NCI-H2171 (cell line): Measurements from ENCODE around the gene DIP2A.

Experiments
- DNase-seq: peaks from one replicate; lab custom pipeline; 2025; lab: John Stamatoyannopoulos, UW

The DIP2A gene

DNA sequence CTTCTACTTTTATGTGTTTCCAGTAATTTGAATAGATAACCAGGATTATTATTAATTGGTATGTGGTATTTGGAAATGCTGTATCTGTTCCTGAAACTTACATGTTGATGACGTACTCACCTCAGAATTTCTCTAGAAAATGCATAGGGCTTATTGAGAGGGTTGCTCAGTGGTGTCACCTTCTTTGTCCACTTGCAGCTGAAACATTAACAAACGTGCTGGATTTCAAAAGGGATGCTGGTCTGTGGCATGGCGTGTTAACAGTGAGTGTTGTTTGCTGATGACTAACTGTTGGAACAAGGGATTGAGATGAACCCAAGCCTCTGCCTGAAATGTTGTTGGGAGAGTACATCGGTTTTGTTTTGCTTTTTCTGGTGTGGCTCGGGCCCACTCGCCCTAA, 78.3 kb downstream of the DIP2A start:
- no peak for DNase-seq

- no peak for DNase-seq
These were observed 79.6 kb downstream of the DIP2A start for GRCh38 chr21:46538262-46538661.

DNA sequence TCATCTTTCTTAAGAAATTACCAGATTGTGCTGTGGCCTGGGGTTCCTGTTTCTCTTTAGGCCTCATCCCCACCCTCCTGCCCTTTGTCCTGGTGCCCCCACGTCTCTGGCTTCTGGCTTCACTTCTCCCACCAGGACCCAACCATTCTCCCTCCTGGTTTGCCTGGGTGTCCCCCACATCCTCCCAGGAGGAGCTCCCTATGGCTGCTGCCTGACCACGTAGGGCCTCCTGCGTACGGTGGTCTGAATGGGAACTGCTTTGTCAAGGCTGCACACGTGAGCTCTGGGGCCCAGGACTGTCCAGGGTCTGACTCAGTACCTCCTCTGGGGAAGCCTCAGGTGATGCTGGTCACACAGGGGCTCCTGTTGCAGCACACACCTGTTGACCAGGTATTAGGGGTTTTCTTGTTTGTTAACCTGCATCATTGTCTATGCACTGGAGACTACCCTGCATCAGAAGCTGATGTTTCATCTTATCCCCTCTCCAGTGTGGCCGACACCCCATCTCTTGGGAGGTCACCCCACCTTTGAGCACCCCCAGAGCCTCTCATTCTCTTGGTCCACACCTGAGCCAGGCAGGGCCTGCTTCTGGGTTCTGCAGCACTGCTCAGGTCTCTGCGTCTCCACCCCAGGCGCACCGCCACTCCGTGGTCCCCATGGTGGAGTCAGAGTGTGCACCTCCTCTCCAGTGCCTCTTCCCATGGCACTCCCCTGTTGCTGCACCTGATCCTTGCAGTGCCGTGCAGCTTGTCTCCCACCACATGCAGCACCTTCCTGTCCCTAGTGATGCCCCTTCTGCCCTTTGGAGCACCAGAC, 80.4 kb downstream of the DIP2A start:
- DNase-seq, result no peak

GRCh38 chr21:46540087-46540710, 81.5 kb downstream of the DIP2A start:
- no peak for DNase-seq

DNA sequence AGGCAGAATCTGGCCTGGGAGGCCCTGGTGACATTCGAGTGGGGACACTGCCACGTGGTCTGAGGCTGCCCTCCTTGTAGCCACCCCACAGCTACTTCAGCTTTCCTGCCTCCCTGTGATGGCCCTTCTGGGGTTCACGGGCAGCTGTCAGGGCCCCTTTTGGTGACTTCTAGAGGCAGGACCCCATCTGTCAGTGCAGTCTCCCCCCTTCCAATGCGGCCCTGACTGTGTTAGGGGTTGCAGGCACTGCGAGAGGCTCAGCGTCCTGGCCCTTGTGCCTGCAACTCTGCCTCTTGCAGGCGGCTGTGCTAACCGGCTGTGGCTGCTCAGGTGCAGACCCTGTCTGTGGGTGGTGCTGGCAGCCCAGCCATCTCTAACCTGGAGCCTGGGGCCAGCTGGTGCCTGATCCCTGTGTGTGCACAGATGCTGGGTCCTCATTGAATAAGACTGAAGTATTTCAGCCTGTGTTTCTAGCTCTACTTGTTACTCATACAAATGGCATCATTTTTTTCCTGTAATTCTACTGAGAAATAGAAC, 84.0 kb downstream of the DIP2A start:
- no peak for DNase-seq

- no peak for DNase-seq
These were observed 84.6 kb downstream of the DIP2A start for GRCh38 chr21:46543306-46543705.

GRCh38 chr21:46544003-46544402, 85.3 kb downstream of the DIP2A start:
- DNase-seq, result no peak

GRCh38 chr21:46544824-46545223, 86.1 kb downstream of the DIP2A start:
- no peak for DNase-seq

GRCh38 chr21:46545363-46545762, 86.7 kb downstream of the DIP2A start:
- no peak for DNase-seq

- no peak for DNase-seq
These were observed 87.2 kb downstream of the DIP2A start for GRCh38 chr21:46545911-46546310.

- DNase-seq, result no peak
These were observed 88.1 kb downstream of the DIP2A start for GRCh38 chr21:46546799-46547198.

- DNase-seq, result no peak
These were observed 91.0 kb downstream of the DIP2A start for GRCh38 chr21:46549650-46550049.

GRCh38 chr21:46550116-46550941, 91.6 kb downstream of the DIP2A start:
- no peak for DNase-seq

DNA sequence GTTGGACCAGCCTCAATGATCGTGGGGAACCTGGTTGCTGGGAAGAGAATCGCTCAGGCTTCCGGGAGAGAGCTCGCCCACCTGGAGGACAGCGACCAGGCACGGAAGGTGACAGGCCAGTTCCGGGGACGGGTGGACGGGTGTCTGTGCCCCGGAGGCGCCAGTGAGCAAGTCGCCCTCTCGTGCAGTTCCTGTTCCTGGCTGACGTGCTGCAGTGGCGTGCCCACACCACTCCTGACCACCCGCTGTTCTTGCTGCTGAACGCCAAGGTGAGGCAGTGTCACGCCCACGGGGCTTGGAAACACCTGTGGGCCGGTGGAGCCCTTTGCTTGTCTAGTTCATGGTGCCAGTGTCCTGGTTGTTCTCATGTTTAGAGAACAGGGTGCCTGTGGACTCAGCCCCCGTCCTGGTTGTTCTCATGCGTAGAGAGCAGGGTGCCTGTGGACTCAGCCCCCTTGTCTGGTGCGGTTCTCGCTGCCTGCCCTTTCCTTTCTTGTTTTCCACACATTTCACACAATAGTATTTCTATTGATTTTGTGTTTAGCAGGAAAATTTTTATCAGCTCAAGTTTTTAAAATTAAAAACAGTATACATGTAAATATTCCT, 93.0 kb downstream of the DIP2A start:
- DNase-seq, result no peak

GRCh38 chr21:46552274-46552673, 93.6 kb downstream of the DIP2A start:
- DNase-seq, result no peak

DNA sequence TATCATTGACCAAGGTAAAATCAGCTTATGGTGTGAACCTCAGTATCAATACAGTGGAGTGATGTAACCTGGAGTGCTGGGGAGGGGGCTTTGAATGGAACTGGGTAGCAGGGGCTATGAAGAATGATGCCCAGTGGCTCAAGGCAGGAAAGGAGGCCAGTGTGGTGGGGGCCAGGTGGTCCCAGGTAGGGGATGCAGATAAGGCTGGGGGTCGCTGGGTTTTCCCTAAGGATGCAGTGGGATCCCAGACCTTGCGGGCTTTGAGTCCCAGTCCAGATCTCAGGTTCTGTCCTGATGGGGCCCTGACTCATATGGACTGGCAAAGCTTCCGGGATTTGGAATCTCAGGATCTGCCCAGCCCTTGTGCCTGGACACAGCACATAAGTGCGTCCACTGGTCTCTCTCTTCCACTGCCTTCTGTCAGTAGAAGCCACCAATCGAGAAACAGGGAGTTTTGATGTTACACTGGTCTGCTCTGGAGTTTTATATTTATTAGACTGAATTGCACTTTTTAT, 94.2 kb downstream of the DIP2A start:
- DNase-seq, result no peak

DNA sequence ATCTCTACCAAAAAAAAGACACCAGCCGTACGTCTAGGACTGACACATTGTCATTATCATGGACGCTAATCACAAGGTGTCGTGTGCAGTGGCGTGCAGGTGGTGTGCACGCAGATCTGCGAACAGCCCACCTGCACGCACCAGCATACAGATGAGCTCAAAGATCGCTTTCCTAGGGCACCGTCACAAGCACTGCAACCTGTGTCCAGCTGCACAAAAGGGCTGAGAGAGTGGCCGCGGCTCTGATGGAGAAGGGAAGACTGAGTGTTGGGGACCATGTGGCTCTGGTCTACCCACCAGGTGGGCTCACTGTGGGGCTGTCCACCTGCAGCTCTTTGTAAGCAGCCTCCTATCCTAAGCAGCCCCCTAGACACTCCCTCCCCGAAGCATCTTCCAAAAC, 95.3 kb downstream of the DIP2A start:
- no peak for DNase-seq

DNA sequence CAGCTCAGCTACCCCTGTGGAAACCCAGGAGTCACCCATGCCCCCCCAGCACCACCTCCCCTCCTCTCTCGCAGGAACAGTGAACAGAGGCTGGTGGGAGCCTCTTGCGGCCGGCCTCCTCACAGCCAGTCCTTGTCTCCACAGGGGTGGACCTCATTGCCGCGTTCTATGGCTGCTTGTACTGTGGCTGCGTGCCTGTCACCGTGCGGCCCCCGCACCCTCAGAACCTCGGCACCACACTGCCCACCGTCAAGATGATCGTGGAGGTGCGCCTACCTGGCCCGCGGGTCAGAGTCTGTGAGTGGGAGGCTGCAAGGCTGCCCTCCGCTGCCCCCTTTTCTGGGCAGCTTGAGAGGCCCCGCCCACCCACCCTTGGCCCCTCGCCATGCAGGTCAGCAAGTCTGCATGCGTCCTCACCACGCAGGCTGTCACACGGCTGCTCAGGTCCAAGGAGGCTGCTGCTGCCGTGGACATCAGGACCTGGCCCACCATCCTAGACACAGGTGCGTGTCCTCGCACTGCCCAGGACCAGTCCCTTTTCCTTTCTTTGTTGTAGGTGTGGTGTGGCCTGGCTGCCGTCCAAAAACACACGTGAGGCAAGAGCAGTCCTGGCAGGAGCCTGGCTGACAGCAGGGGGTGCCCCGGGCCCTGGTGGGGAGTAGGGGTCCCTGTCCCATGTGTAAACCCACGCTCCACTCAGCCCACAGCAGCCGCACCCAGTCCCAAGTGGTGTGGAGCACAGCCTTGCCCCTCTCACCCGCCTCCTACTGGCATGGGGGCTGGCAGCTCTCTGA, 95.9 kb downstream of the DIP2A start:
- DNase-seq, result no peak

DNA sequence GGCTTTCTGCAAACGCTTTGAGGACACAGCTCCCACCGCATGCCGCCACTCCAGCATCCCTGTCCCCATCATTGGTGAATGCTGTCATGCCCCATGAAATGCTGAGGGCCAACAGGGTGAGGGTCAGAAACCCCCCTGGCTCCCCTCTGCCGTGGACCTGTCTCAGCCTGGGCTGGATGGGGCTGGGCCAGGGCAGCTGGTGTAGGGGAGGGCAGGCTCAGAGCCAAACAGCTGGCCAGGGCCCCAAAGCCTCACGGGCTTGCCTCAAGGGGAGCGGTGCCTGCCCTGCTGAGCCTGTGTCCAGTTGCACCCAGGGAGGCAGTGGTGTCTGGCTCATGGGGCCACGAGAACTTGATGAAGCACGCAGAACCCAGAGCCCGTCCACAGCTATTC, 96.5 kb downstream of the DIP2A start:
- no peak for DNase-seq

GRCh38 chr21:46555678-46556077, 97.0 kb downstream of the DIP2A start:
- no peak for DNase-seq

GRCh38 chr21:46556802-46557201, 98.1 kb downstream of the DIP2A start:
- DNase-seq, result no peak
